GM15510 (cell line): ENCODE data around the gene PLAC1.

Source experiments
- POLR2A ChIP-seq: IDR thresholded peaks from 3 replicates; pipeline ENCODE4 v1.6.1; 2011; ENCODE audit warnings: borderline replicate concordance; ENCODE audit not compliant: insufficient read length; ENCODE audit errors: extremely low read depth

The PLAC1 gene, protein sequence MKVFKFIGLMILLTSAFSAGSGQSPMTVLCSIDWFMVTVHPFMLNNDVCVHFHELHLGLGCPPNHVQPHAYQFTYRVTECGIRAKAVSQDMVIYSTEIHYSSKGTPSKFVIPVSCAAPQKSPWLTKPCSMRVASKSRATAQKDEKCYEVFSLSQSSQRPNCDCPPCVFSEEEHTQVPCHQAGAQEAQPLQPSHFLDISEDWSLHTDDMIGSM

DNA sequence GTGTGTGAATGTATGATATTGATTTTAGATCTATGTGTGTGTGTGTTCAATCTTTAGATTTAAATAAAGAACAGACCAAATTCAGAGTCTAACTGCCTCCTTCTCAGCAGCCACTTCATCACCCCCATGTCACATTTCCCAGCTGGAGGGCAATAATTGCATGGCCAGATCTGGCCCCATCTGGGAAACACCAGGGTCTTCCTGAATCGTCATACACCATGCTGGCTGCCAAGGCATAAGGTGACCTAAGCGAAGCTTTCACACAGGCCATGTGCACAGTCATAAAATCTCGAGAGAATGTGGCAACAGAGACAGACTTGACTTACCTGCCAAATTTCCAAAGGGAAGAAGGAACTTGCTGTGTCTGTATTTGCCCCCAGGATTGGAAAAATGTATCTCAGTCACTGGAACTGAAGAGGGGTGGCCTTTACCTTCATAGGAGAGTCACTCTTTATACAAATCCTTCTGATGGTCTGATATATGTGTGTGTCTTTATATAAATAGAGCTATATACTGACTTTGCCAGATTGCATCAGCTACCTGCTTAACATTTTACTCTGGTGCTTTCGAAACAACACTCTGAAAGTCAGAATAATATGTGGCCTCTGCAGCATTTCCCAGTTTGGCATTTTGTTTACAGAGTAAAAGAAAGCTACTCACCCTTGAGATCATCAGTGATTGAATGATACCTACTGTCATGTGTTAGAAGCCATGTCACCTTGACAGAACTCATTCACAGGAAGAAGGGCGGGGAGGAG is at the start of gene PLAC1:
PLAC1 (minus strand) TSS at position 470 of the 758 bp plus-strand sequence. CDS start 91,789 bp downstream, outside the sequence.
- TF ChIP-seq POLR2A = no peak

DNA sequence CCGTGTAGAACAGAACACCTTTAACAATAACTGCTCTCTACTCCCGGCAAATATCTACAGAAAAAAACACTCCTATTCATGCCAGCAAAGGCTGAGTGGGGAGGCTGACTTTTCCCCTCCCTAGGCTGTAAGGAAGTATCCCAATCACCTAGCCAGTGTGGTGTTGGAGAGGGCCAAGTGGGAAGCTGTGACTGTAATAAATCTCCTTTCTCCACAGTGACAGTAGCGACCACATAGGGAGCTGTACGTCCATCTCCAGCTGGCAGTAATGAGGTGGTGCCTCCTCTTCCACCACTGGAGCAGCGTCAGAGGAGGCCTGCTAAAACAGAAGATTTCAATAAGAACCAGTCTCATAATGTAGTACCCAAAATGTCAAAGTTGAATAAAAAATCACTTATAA is 47.9 kb upstream of the PLAC1 start:
- no peak for TF ChIP-seq POLR2A

- no peak for TF ChIP-seq POLR2A
Observed at GRCh38 chrX:134695999-134696398, 37.7 kb upstream of the PLAC1 start.

GRCh38 chrX:134694333-134695322 is 36.4 kb upstream of the PLAC1 start:
- TF ChIP-seq POLR2A = no peak

DNA sequence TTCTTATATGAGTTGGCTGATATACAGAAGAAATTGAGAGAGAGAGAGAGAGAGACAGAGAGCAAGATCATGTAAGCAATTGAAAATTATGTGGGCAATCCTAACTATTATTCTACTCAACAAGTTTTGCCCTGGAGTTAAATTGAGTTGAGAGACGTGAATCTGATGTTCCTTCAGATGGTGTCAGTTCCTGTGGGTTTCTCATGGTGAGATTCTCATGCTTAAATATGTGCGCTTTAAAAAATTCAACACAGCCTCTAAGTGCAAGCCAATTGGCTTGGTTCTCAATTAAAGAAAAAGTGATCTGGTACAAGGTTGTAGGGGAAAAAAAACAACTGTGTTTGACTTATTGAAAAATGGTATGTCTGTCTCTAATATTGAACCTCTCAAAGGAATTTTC is 35.4 kb upstream of the PLAC1 start:
- TF ChIP-seq POLR2A = no peak

GRCh38 chrX:134692990-134693389 is 34.7 kb upstream of the PLAC1 start:
- TF ChIP-seq POLR2A = no peak

GRCh38 chrX:134692233-134692632 is 34.0 kb upstream of the PLAC1 start:
- no peak for TF ChIP-seq POLR2A

GRCh38 chrX:134691453-134691852 is 33.2 kb upstream of the PLAC1 start:
- no peak for TF ChIP-seq POLR2A

DNA sequence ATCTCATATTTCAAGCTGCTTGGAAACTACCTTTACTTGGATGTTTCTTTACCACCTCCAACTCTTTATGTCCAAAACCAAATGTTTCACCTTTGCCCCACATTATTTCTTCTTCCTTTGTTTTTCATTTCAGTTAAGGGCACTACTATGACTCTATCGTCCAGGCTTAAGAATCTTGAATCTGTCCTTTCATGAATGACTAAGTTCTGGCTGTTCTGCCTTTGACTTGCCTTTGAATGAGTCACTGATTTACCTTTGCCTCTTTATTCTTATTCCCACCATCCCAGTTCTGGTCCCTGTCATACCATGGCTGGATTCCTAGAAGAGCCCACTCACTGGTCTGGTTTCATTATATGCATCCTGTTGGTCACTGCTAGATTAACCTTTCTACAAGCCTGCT is 30.6 kb upstream of the PLAC1 start:
- no peak for TF ChIP-seq POLR2A

- no peak for TF ChIP-seq POLR2A
Observed at GRCh38 chrX:134688031-134688823, 30.0 kb upstream of the PLAC1 start.

GRCh38 chrX:134685668-134686067 is 27.4 kb upstream of the PLAC1 start:
- no peak for TF ChIP-seq POLR2A

DNA sequence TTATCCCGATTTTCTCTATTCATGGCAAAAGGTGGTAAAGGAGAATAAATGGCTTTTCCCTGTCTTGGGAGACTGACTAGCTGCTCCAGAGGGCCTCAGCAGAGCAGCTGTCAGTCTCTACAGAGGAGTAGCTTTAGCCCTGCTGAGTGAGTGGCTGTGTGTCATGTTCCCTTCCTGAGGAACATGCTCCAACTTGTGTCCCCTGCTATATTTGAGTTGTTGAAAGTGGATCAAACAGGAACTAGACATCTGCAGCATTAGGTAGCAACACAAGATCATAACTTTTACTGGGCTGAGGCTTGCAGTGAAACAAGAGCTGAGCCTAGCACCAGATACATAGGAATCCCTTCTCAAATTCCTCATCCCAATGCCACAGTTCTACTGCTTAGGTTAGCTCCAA is 26.7 kb upstream of the PLAC1 start:
- no peak for TF ChIP-seq POLR2A

GRCh38 chrX:134683351-134684005 is 25.2 kb upstream of the PLAC1 start:
- TF ChIP-seq POLR2A = no peak

DNA sequence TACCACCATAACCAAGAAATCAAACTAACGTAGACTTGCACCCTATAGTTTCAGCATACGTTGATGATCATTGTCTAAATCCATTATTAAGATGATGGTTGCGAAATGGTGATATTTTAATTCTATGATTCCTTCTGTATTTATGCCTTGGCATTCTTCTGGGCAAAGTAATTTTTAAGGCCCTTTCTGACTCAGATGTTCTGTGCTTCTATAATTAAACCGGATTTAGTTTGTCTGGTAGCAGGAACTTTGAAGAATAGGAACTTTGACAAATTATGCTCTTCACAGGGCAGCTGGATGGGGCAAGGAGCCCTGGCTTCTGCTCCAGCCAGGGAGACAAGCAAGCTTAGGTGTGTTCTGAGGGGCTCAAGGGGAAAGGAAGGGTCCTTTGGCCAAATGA is 23.8 kb upstream of the PLAC1 start:
- no peak for TF ChIP-seq POLR2A
